ENCODE data around the gene CRBN. TPM values are rescaled to one million over a fixed set of nuclear protein-coding genes. Genes with fewer than 3 reads are reported as not detected.

Gene CRBN
- polyA plus RNA-seq, 1 donor: 85.1 TPM

DNA sequence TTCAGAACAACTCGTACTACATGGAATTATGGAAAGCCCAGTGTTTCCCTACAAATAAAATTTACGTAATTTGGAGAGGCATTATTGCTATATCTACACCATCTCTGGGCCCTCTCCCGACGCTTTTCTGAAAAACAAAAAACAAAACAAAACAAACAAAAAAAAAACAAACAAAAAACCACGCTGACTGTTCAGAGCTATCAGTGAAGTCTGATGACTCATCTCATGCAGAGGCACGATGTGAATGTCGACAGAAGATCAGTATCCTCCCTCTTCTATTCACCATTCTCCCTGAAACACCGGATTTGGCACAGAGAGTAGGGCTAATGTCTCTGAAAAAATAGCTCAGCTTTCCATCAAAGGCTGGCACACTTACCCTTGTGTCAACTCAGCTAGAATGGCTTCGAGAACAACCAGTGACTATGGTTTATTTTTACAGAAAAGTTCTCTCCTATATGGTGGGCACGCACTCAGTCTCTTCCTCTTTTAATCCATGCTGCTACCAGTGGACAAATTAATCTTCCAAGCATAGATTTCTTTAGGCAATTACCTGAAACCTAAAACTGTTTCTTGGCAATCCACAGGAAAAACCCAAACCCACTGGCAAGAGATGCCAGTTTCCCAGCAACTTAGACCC is 1.5 kb downstream of the CRBN start:
- no peak for DNase-seq

DNA sequence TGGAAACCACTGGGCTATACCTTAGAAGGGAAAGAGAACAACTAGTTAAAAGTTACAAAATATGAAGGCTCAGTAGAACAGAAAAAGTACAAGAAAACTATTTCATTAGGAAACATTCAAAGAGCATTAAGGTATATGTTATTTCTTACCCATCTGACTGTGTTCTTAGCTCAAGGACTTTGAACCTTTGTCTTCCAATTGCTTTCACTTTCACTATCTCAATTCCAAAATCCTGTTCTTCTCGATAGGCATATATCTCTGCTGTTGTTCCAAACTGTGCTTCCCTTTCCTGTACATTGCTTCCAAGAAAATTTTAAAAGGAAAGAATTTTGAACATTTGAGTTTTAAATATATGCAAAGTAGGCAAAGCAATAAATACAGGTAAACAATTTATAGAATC is 6.9 kb downstream of the CRBN start:
- no peak for DNase-seq

DNA sequence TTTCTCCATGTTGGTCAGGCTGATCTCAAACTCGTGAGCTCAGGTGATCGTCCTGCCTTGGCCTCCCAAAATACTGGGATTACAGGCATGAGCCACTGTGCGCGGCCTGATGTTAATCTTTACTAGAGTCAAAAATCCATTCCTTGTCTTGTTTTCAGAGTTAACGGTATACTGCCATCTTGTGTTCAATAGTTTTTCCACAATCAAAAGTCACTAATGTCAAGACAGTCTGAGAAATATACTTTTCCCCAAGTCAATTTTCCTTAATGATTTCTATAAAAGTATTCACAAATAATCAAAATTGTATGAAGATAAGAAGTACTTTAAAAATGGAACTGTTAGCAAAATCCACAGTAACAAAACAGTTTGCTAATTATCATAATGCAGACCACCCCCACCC is 8.5 kb downstream of the CRBN start:
- DNase-seq: peak; percentile 21

DNA sequence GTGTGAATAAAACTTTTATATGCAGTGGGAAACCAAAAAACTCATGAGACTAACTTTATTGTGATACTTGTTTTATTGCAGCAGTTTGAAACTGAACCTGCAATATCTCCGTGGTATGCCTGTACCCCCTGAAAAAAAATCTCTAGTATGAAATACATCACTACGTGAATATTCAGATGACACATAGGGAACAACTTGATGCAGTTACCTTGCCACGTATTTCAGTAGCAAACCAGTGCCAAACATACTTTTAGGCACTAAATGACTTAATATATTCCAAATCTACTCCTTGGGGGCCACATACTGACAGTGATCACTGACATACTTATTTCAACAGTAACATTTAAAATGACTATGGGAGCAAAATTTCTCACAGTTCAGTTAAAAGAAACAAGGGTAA is 13.8 kb downstream of the CRBN start:
- DNase-seq: no peak

DNA sequence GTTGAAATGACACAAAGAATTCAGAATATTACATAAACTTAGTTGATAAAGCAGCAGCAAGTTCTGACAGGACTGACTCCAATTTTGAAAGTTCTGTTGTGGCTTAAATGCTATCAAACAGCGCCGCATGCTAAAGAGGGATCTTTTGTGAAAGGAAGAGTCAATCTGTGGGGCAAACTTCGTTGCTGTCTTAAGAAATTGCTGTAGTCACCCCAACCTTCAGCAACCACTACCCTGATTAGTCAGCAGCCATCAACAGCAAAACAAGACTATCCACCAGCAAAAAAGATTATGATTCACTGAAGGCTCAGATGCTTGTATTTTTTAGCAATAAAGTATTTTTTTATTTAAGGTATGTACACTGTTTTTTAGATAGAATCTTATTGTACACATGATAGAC is 14.2 kb downstream of the CRBN start:
- no peak for DNase-seq

DNA sequence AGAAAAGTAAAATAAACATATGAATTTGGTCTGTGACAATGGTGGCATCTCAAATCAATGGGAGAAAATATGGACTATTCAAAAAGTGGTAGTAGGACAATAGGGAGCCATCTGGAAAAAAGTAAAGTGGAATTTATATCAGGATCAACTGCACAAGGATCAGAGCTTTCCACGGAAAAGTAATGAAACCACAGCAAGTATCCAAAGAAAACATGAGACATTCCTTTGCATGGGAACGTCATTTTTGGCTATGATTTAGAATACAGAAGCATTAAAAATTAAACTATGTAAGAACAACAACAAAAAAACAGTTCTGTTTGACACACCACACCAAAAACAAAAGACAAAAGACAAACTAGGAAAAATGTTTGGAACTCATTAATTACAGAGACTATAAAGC is 18.7 kb downstream of the CRBN start:
- DNase-seq: no peak

DNA sequence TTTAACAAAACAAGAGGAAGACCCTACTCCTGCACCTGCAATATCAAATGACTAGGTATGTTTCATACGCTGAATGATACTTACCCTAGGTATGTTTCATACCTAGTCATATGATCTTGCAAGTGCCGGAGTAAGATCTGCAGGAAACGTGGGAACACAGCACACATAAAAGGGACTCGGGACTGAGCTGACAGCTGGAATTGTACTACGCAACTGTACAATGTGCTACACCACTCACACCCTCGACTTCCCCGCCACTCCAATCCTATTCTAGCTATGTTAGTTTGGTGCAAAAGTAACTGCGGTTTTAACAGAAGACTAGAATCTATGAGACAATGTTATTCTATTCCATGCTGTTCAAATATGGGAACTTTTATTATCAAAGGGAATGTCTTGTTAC is 22.0 kb downstream of the CRBN start:
- DNase-seq: no peak

DNA sequence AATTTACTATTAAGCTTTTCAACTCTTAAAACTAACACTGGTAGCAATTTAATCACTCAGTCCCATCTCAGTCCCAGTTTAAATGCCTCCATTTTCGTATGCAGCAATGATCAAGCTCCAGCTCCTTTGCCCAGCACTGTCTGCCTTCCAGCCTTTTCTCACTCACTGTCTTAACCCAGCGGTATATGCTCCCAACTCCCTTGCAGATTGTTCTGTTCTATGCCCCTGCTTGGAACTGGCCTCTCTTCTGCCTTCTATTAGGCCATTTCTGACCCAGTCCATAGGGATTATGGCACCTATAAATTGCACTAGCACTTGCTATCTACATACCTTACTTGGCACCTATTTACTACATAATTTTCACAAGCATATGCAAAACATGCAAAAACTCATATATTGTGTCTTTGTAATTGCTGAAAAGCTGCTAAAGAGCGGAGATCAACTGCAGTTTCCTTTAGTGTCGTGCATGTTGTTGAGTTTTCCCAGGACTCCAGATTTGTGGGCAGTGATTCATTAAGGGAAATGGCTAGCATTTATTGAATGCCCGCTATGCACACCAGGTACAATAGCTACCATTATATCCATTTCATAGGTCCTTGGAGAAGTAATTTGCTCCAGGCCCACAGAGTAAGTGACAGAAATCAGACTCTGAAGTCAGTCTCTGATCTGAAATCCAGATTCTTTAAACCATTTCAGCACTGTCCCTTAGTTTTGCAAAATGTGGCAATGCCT is 24.4 kb downstream of the CRBN start:
- DNase-seq: no peak

DNA sequence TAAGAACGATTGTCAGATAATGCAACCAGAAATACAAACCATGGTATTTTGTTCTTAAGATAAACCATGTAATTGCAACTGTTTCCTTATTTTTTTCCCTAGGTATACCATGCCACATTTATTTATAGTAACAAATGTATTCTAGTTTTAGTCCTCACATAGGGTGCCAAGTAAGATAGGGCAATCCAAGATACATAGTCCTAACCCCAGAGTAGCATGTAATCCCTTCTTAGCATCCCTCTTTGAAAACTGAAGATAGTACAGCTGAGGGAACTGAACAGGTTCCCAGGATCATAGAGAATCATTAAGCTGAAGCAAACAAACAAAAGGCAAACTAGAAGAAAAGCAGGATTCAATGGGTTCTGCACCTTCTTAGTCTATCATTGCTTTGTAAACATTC is 28.0 kb downstream of the CRBN start:
- no peak for DNase-seq

DNA sequence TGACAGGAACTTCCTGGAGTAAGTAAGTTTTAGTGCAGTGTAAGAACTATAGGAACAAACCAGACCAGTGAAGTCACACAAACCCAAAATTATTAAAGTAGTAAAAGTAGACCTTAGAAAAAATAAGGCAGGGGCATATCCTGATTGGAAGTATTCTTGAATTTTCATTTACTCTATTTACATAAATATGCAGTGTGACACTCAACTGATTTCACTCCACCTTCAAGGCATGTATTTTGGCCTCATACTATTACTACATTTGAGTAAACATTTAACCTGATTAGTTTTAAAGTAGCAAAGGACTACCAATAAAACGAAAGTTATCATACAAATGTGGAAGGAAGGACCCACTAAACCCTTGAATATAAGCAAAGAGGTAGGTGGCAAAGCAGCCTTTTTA is 29.9 kb downstream of the CRBN start:
- no peak for DNase-seq

DNA sequence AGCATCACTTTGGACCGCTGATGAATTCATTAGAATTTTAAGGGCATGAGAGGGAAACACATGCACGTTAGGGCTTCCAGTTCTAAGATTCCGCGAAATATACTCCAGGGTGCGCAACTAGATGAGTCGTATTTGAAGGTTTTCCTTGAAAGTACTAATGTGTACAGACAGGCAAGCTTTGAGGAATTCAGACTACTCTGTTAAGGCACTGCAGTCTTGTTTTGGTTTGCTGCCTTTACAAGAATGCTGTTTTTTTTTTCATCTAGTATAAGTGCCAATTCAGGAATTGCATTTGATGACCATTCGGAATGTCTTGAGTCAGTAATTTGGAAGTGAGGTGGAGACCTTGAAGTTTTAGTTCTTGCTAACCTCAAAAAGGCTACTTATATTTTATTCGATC is 33.7 kb downstream of the CRBN start:
- no peak for DNase-seq

DNA sequence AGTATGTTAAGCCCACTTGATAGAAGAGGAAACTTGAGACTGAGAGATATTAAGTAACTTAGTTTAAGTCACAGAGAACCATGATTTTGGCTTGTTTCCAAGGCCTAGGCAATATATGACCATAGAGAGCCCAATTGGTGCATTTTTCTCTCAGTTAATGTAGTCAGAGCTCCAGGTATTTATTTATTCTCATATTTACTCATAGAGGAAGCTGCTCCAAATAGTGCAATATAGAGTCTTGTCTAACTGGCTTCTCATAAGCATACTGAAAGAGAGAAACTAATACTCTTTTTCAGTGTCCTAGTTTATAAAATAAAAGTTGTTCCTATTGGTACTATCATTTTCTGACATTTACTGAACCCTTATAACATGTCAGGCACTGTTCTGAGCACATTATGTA is 37.6 kb downstream of the CRBN start:
- no peak for DNase-seq

DNA sequence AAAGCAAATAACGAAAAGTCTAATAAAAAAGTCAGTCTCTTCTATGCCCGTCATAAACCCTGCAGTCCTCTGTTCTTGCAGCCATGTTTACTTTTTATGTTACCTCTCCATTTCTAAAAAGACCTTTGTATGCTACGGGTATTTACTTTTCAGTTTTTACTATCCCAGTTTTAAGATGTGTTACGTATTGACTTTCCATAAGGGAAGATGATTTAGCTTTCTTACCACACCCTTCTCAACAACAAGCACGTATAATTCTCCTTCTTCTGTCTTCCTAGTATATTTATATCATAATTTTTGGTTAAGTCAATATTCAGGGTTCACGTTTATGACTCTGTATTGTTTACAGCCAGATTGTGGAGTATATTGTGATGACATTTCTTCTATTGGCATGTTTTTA is 42.0 kb downstream of the CRBN start:
- DNase-seq: no peak

DNA sequence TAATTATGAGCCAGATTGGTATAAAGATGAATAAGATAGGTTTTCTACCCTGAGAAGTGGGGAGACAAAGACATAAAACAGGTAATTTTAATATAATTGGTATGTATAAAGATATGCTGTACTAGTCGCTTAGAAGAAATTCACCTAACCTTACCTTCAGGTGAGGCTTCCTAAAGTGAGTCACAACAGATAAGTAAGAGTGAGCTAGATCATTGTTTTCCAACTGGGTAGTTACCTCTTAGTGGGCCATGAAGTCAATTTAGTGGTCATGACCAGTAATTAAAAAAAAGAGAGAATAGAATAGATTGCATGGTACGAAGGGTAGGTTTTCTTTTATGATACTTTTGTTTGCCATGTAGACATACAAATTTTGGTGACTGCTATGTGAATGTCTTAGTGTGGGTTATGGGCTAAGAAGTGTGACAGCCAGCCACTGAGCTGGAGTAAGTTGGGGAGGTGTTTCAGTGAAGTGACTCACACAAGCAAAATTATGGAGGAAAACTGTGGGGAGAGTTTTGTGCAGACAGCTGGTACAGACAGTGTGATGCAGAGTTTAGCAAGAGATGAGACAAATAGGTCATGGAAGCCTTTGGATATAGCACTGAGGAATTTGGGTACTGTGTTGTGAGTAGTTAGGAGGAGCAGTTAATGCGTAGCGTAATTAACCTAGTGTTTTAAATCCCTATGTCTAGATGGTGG is 44.6 kb downstream of the CRBN start:
- no peak for DNase-seq

DNA sequence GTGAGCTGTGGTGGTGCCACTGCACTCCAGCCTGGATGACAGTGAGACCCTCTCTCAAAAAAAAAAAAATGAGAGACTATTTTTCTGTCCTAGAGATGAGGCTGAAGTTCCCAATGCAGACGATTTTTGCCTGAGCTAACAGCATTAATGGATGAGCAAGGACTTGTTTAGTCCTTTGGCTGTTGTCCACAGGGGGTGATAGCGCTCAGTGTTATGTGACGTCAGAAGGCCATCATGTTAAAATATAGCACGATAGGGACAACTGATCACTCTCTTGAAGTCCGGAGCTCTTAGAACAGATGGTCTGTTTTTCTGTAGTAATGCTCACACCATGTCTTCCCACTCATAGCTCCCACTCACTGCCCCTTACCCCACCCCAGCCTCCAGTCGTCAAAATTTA is 46.0 kb downstream of the CRBN start:
- DNase-seq: no peak

DNA sequence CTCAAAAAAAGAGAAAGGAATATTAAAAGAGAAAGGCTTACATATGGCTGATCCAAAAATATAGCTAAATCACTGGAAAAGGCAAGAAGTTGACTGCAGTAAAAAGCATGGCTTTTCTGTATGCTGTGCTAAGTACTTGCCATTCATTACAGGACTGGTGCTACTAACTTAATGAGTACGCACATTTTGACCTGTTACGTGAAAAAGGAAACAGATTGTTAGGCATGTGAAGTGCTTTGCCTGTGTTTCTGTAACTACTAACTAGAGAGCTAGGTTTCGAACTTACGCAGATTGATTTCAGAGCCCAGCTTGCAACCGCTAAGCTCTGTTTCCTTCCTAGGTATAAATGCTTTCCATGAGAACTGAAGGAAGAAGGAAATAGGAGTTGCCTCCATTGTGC is 49.9 kb downstream of the CRBN start:
- no peak for DNase-seq

DNA sequence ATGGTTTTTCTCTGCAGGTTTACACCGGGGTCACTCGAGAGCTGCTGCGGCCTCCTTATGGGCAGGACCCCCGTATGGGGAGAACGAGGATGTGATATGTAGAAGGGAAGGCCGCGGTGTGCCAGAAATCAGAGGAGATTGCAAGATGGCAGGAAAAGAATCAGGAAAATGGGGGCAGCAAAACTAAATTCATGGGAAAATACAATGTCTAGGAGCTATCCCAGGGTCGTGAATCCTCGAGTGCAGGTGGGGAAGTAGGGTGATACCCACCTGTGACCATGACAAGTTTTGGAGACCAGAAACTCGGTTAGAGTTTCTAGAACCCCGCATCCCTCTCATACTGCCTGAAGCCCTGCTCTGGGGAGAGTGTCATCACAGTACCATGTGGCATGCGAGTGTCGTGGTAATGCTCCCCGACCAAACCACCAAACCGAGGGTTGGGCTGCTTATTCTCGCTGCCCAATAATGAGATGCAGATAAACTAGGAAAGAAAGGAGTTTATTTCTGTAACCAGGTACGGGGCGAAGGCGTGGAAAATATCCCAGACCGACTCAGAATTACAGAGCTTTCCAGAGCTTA is 52.0 kb downstream of the CRBN start:
- DNase-seq: no peak

DNA sequence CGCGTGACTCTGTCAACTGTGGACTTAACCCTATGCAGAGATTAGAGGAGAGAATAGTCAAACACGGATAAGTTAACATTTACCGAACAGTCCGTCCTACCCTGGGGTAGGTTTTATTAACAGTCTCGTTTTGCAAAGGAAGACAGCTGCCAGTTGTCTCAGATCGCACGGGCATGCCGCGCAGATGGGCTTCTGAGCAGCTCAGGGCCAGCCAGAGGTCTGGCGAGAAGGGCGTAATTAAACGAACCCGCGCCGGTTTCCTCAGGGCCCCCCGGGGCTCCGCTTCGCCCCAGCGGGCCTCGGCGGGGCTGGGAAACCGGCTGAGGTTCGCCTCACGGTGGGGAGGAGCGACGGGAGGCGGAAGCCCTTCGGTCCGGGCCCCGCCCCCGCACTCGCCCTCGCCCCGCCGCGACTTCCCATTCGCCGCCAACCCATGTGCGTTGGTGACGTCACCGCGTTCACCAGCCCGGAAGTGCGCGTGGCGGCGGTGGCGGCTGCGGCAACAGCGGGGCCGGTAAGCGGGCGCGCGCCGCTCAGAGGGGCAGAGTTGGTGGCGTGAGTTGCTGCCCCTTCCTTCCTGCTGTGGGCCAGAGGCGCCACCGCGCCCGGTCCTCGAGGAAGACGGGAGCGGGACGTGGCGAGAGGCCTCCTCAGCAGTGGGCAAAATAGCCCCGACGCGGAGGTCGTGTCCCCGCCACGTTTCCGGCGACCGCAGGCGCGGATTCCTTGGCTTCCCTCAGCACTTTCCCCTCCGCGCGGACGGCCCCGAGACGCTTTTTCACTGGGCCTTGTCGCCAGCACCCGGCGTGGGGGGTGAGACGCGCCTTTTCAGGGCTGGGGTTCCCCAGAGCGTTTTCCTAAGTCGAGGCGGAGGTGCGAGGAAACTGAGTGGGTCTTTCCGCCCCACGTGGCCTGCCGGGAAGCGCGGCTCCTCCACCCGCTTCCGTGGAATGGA is 52.7 kb downstream of the CRBN start, which contains the start of gene TRNT1:
TRNT1 (plus strand) TSS at position 464 of the 955 bp plus-strand sequence. CDS start 2,101 bp downstream, outside the sequence.
- DNase-seq: peak; percentile 93

DNA sequence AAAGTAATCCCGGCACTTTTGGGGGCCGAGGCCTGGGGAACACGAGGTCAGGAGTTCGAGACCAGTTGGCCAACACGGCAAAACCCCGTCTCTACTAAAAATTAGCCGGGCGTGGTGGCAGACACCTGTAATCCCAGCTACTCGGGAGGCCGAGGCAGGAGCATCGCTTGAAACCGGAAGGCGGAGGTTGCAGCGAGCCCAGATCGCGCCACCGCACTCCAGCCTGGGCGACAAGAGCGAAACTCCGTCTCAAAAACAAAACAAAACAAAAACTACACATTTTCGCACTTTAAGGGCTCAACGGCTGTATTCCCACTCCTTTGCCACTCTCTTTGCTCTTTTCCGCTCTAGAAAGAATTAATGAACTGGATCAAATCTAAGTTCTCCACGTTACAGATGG is 53.5 kb downstream of the CRBN start:
- no peak for DNase-seq

DNA sequence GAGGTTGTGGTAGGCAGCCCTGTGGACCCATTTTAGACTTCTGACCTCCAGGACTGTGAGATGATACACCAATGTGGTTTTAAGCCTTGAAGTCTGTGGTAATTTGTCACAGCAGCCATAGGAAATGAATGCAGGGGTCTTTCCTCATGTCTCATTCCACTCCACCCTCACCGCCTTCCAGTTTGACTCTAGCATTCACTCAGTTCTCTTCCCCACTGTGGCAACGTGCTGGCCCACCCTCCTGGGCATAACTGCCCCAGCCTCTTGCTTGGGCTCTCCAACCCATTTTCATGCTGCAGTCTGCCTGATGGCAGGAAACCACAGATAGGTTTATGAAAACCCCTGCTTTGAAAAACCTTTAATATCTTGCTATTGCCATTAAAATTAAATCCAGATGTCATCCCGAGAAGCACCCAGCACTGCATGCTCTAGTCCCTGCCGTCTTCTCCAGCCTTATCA is 60.1 kb downstream of the CRBN start:
- DNase-seq: no peak

DNA sequence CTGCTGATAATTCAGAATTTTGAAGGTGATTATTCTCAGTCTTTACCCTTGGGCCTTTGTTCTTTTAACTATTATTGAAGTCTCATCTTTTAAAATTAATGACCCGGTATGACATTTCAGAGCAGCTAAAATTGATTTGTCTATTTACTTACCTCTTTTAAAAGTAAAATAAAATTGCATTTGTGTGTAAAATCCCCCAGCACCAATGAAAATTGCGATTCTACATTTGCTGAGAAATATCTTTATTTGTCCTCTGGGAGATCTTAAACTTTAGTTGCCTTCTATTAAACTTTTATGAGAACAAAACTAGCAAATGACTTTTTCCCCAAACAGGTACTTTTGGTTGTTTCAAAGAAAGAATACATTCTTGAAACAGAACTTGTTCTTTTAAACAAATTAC is 61.8 kb downstream of the CRBN start:
- DNase-seq: no peak
